Ovary (tissue), 3 donors: Measurements from ENCODE around the gene PLXDC2.

Experiments used
- CTCF ChIP-seq, 3 donors: fragments of 450-650 bp in 2 of 3; fragments of 200-600 bp in 1 of 3; IDR thresholded peaks; one replicate each; pipeline versions ENCODE4 v1.5.1 to v1.8.0; 2016 to 2022; ENCODE audit warnings: antibody characterized with exemption in 3 of 3, mild to moderate bottlenecking in 1 of 3
- EP300 ChIP-seq: sonication (generic); formaldehyde crosslinking; IDR thresholded peaks from one replicate; pipeline ENCODE4 v1.6.1; 2017; ENCODE audit warnings: antibody characterized with exemption
- donor health status: DM: no; HTN: no; CAD: no.

- TF ChIP-seq CTCF (IDR thresholded peaks at IDR 0.05) (no peak), EP300 (no peak)
Observed at GRCh38 chr10:20084451-20084850, 268.2 kb downstream of the PLXDC2 start.
